Panc1 (cell line): ENCODE measurements around the gene CCDC180. TPM values are rescaled to one million over a fixed set of nuclear protein-coding genes. Genes with fewer than 3 reads are reported as not detected.

Experiments used
- ATAC-seq: fragments of 200-7000 bp; cut with Tn5 transposase; 2 replicates; pipeline ENCODE4 v1.9.1; 2020; ENCODE audit warnings: mild to moderate bottlenecking, moderate library complexity
- BruUV-seq: library from RNA; stranded (reverse); fragments of 400-500 nt; replicated peaks from 2 replicates; lab custom pipeline; 2021; lab: Mats Ljungman, UMichigan
- CTCF ChIA-PET: fragments of 300-600 bp; sonication (Branson Sonifier 250); formaldehyde crosslinking; loops from one replicate; lab custom pipeline; 2022; ENCODE audit warnings: antibody characterized with exemption; lab: Charles Lee
- POLR2A ChIA-PET: fragments of 300-600 bp; sonication (Branson Sonifier 250); formaldehyde crosslinking; loops from one replicate; lab custom pipeline; 2022; ENCODE audit warnings: antibody characterized with exemption; lab: Charles Lee
- DNase-seq: peaks from one replicate; pipeline ENCODE4 v3.0.0-alpha.2; 2010; ENCODE audit warnings: low read depth, low spot score
- H3K27ac ChIP-seq: 2 replicates; pipeline ENCODE4 v1.5.1; 2011; ENCODE audit warnings: mild to moderate bottlenecking, low read length, inconsistent platforms
- H3K27me3 ChIP-seq: fragments of 200-500 bp; sonication (Bioruptor generic); 2 replicates; pipeline ENCODE4 v1.6.0; 2014; ENCODE audit warnings: low read length, inconsistent platforms; ENCODE audit not compliant: control insufficient read depth, insufficient read depth
- H3K36me3 ChIP-seq: fragments of 200-500 bp; sonication (Bioruptor generic); 2 replicates; pipeline ENCODE4 v1.5.1; 2014; ENCODE audit warnings: inconsistent platforms, mild to moderate bottlenecking, low read length, moderate library complexity; ENCODE audit not compliant: control insufficient read depth, insufficient read depth
- H3K4me1 ChIP-seq: 2 replicates; pipeline ENCODE4 v1.5.1; 2011; ENCODE audit warnings: inconsistent platforms, mild to moderate bottlenecking, low read length, moderate library complexity; ENCODE audit not compliant: control insufficient read depth, insufficient read depth
- H3K4me3 ChIP-seq, 2 experiments: 2 replicates each; pipeline ENCODE4 v1.5.1; 2011 to 2012; ENCODE audit warnings: low read depth in 2 of 2, low read length in 2 of 2, mild to moderate bottlenecking in 2 of 2, inconsistent platforms in 1 of 2, moderate library complexity in 1 of 2
- H3K9me3 ChIP-seq: fragments of 200-500 bp; sonication (Bioruptor generic); 2 replicates; pipeline ENCODE4 v1.5.1; 2014; ENCODE audit warnings: low read depth, mild to moderate bottlenecking, inconsistent platforms, low read length, moderate library complexity; ENCODE audit not compliant: control insufficient read depth, insufficient read depth
- CTCF ChIP-seq: fragments of 450-650 bp; IDR thresholded peaks from 2 replicates; pipeline ENCODE4 v1.5.1; 2017; ENCODE audit warnings: mild to moderate bottlenecking
- POLR2AphosphoS5 ChIP-seq: IDR thresholded peaks from 2 replicates; pipeline ENCODE4 v1.6.1; 2012; ENCODE audit warnings: mild to moderate bottlenecking, low read depth, low read length, moderate library complexity
- REST ChIP-seq, 2 experiments: IDR thresholded peaks; 2 replicates each; pipeline ENCODE4 v1.6.1; 2011 to 2012; ENCODE audit warnings: low read depth in 2 of 2, control low read depth in 1 of 2, low read length in 1 of 2, mild to moderate bottlenecking in 1 of 2, moderate library complexity in 1 of 2; ENCODE audit not compliant: insufficient read depth in 1 of 2
- SIN3A ChIP-seq: IDR thresholded peaks from 2 replicates; pipeline ENCODE4 v1.6.1; 2012; ENCODE audit warnings: low read depth, mild to moderate bottlenecking, low read length, moderate library complexity, borderline replicate concordance; ENCODE audit not compliant: insufficient read depth
- TCF7L2 ChIP-seq: IDR thresholded peaks from 2 replicates; pipeline ENCODE4 v1.6.1; 2011; ENCODE audit warnings: mild to moderate bottlenecking, low read depth, low read length, inconsistent platforms
- in situ Hi-C: cut with HindIII; loops from 2 replicates; pipeline ENCODE4 v1.10.0; 2016; ENCODE audit warnings: low sequenced_read_pairs, low pct_unique_long_range_greater_than_20kb
- intact Hi-C: fragments of 100-400 bp; cut with micrococcal nuclease; formaldehyde crosslinking; loops from one replicate; pipeline ENCODE4 v1.10.0; 2022; ENCODE audit not compliant: unreplicated experiment
- total RNA-seq: library from RNA; stranded (reverse); gene quantifications from one replicate; pipeline ENCODE4 v1.2.1, GENCODE V29; 2021; ENCODE audit not compliant: unreplicated experiment

CCDC180 gene
- total RNA-seq, 1 experiment from 2014 or later, result 2.9 TPM

GRCh38 chr9:97293207-97293721 is 14.2 kb upstream of the CCDC180 start:
- H3K4me3 ChIP-seq, result no peak overlapping the region
- no peaks in the 10 kb centered on the region for H3K27me3 ChIP-seq
- in situ Hi-C loops, result no loop called here
- ChIA-PET CTCF (no interaction called here), POLR2A (no interaction called here)
- no peaks in the 10 kb centered on the region for H3K4me1 ChIP-seq
- BruUV-seq, result no TSS peak
- H3K27ac ChIP-seq, result no peak overlapping the region
- ATAC-seq, result no peak
- TF ChIP-seq SIN3A (no peak), TCF7L2 (no peak), REST (IDR thresholded peaks at IDR 0.05; ENCODE audit: insufficient read depth in 1 of 2, low read depth in 2 of 2, low read length in 1 of 2) (no peak), POLR2AphosphoS5 (no peak), CTCF (no peak)
- DNase-seq, result no peak
- intact Hi-C loops, result no loop called here
- H3K36me3 ChIP-seq, result no peaks in the 10 kb centered on the region; the same call in 1 of the 2 replicates
- H3K9me3 ChIP-seq, result peaks cover 9% of the 10 kb centered on the region; the same call in 1 of the 2 replicates

- in situ Hi-C loops (no loop called here), intact Hi-C loops (no loop called here)
- TF ChIP-seq POLR2AphosphoS5, result no peak
- no peak for TF ChIP-seq REST (IDR thresholded peaks at IDR 0.05; ENCODE audit: insufficient read depth in 1 of 2, low read depth in 2 of 2, low read length in 1 of 2)
- TF ChIP-seq TCF7L2, result no peak
- no peak for TF ChIP-seq SIN3A
- no peak for TF ChIP-seq CTCF
- no peaks in the 10 kb centered on the region for H3K4me1 ChIP-seq
- H3K4me3 ChIP-seq, result no peak overlapping the region
- H3K27ac ChIP-seq, result no peak overlapping the region
- BruUV-seq, result no TSS peak
- peaks cover 9% of the 10 kb centered on the region; the same call in 1 of the 2 replicates for H3K9me3 ChIP-seq
- H3K27me3 ChIP-seq, result no peaks in the 10 kb centered on the region
- H3K36me3 ChIP-seq, result no peaks in the 10 kb centered on the region; the same call in 1 of the 2 replicates
- ATAC-seq (no peak), DNase-seq (no peak)
- CTCF ChIA-PET, result no interaction called here
- POLR2A ChIA-PET, result no interaction called here
Observed at GRCh38 chr9:97293818-97294217, 13.6 kb upstream of the CCDC180 start.
